Measurements from ENCODE around the gene DFFA. TPM values are rescaled to one million over a fixed set of nuclear protein-coding genes. Genes with fewer than 3 reads are reported as not detected.

DFFA gene
- total RNA-seq, 3 donors from 2014 or later (not counting 1 experiment from before 2014, with no cell fraction given) = 17.5 to 21.8 (median 21.5) TPM

DNA sequence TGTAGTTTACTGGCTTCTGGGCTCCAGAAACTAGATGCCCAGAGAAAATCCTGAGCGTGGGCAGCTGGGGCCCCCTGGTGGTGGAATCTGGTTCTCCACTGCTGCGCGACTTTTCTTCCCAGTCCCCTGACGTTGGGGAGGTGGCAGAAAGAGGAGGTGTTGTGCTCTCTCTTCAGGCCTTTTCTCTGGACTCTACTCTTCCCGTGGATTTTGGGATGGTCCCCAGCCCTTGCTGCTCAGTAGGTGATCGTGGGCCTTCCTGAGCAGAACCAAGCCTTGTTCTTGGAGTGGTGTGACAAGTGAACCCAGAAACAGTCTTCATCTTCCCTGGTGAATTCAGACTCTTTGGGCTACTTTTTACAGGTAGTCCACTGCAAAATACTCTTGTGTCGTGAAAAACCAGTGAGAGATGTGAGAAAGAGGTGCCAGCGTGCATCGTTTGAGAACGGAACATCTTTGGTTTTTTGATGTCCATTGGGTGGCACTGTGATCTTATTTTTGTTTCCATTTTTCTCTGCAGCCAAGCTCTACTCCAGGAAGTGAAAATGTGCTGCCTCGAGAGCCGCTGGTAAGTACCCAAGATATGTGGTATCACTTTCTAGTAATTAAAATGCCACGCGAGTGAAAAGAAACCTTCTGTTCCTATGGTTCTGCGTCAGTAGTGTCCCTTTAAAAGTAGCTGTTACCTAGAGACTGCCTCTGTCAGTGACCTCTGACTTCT is 22.6 kb upstream of the DFFA start:
- Mint-ChIP-seq H3K36me3 (no peaks in the 10 kb centered on the region), H3K27ac (peak overlapping the region; percentile 92 to 96), H3K4me1 (peaks cover 36 to 44% of the 10 kb centered on the region in 2 donors), H3K4me3 (peak overlapping the region; percentile 94), H3K27me3 (ENCODE audit: low read depth in 2 of 2) (no peaks in the 10 kb centered on the region), H3K9me3 (no peaks in the 10 kb centered on the region)
- peaks cover under 1% of the 10 kb centered on the region for H3K36me3 ChIP-seq (ENCODE audit: control insufficient read depth, insufficient read depth, low read length)
- TF ChIP-seq, protein P1, sequence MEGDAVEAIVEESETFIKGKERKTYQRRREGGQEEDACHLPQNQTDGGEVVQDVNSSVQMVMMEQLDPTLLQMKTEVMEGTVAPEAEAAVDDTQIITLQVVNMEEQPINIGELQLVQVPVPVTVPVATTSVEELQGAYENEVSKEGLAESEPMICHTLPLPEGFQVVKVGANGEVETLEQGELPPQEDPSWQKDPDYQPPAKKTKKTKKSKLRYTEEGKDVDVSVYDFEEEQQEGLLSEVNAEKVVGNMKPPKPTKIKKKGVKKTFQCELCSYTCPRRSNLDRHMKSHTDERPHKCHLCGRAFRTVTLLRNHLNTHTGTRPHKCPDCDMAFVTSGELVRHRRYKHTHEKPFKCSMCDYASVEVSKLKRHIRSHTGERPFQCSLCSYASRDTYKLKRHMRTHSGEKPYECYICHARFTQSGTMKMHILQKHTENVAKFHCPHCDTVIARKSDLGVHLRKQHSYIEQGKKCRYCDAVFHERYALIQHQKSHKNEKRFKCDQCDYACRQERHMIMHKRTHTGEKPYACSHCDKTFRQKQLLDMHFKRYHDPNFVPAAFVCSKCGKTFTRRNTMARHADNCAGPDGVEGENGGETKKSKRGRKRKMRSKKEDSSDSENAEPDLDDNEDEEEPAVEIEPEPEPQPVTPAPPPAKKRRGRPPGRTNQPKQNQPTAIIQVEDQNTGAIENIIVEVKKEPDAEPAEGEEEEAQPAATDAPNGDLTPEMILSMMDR (IDR thresholded peaks at IDR 0.05) = peak; percentile 98
- DNase-seq (peak; percentile 79 to 86), ATAC-seq (peak; percentile 77 to 88 (median 84))
- no peaks in the 10 kb centered on the region for H3K9me3 ChIP-seq (ENCODE audit: control insufficient read depth, insufficient read depth, low read length)
- peak overlapping the region; percentile 77 for H3K27ac ChIP-seq (ENCODE audit: low read length)
- peaks cover 37% of the 10 kb centered on the region for H3K4me1 ChIP-seq (ENCODE audit: control insufficient read depth, insufficient read depth, low read length)
- H3K27me3 ChIP-seq (ENCODE audit: control insufficient read depth, insufficient read depth, low read length) = no peaks in the 10 kb centered on the region
- intact Hi-C loops (cut with micrococcal nuclease) = loop anchor here (1.0 to 2.0 kb wide), 8 partner anchors 16 to 447 kb away; partner anchors contain the start of genes CENPS and DFFA
- peak overlapping the region; percentile 46 for H3K4me3 ChIP-seq (ENCODE audit: low read length)
- under 1% methylated on average over 15 of the region's 15 CpGs for WGBS (ENCODE audit: insufficient coverage)

- Mint-ChIP-seq H3K27me3 (ENCODE audit: low read depth in 2 of 2) (no peaks in the 10 kb centered on the region), H3K27ac (peak overlapping the region; percentile 92 to 96), H3K36me3 (no peaks in the 10 kb centered on the region), H3K9me3 (no peaks in the 10 kb centered on the region), H3K4me3 (peak overlapping the region; percentile 94), H3K4me1 (peaks cover 36 to 44% of the 10 kb centered on the region in 2 donors)
- Histone ChIP-seq H3K27ac (ENCODE audit: low read length) (no peak overlapping the region), H3K9me3 (ENCODE audit: control insufficient read depth, insufficient read depth, low read length) (no peaks in the 10 kb centered on the region), H3K4me1 (ENCODE audit: control insufficient read depth, insufficient read depth, low read length) (peaks cover 37% of the 10 kb centered on the region), H3K4me3 (ENCODE audit: low read length) (no peak overlapping the region), H3K36me3 (ENCODE audit: control insufficient read depth, insufficient read depth, low read length) (peaks cover 3% of the 10 kb centered on the region), H3K27me3 (ENCODE audit: control insufficient read depth, insufficient read depth, low read length) (no peaks in the 10 kb centered on the region)
- ATAC-seq = no peak
- TF ChIP-seq, protein P1 (IDR thresholded peaks at IDR 0.05) = no peak
- no peak for DNase-seq
- intact Hi-C loops (cut with micrococcal nuclease) = loop anchor here (1.0 to 2.0 kb wide), 3 partner anchors 16 to 372 kb away; partner anchors contain the start of gene CENPS
- 78% methylated on average over 5 of the region's 5 CpGs for WGBS (ENCODE audit: insufficient coverage)
Measured at GRCh38 chr1:10494418-10494753, 22.1 kb upstream of the DFFA start.

DNA sequence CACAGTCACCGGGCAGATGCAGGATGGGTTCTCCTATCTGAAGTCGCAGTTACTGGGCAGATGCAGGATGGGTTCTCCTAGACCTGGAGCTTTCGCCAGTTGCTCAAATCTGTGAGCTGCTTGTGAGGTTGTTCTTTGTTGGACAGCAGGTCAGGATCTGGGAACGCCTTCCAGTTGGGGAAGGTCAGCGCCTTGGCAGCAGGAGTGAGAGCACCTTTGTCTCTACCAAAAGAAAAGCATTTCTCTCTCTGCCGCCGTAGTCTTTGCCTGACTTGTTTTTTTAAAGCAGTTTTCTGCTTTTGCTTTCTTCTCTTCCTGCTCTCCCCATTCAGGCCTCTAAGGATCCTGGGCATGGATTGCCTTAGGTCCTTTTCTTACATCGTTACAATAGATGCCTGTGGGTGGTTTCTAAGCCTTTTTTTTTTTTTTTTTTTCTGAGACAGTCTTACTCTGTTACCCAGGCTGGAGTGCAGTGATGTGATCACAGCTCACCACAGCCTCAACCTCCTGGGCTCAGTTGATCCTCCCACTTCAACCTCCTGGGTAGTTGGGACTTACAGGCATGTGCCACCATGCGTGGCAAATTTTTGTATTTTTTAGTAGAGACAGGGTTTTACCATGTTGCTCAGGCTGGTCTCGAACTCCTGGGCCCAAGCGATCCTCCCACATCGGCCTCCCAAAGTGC is 18.1 kb upstream of the DFFA start:
- no peak for ATAC-seq
- Mint-ChIP-seq H3K9me3 (no peaks in the 10 kb centered on the region), H3K4me1 (peaks cover 12 to 17% of the 10 kb centered on the region in 2 donors), H3K4me3 (no peak overlapping the region), H3K27me3 (ENCODE audit: low read depth in 2 of 2) (no peaks in the 10 kb centered on the region), H3K27ac (no peak overlapping the region), H3K36me3 (no peaks in the 10 kb centered on the region)
- Histone ChIP-seq H3K36me3 (ENCODE audit: control insufficient read depth, insufficient read depth, low read length) (peaks cover 3% of the 10 kb centered on the region), H3K27me3 (ENCODE audit: control insufficient read depth, insufficient read depth, low read length) (no peaks in the 10 kb centered on the region), H3K4me1 (ENCODE audit: control insufficient read depth, insufficient read depth, low read length) (peaks cover 7% of the 10 kb centered on the region), H3K9me3 (ENCODE audit: control insufficient read depth, insufficient read depth, low read length) (no peaks in the 10 kb centered on the region), H3K27ac (ENCODE audit: low read length) (no peak overlapping the region), H3K4me3 (ENCODE audit: low read length) (no peak overlapping the region)
- no peak for DNase-seq
- intact Hi-C loops (cut with micrococcal nuclease) = no loop called here
- TF ChIP-seq, protein P1 (IDR thresholded peaks at IDR 0.05) = no peak
- WGBS (ENCODE audit: insufficient coverage) = 95% methylated on average over 11 of the region's 12 CpGs
